ENCODE measurements around the gene GGT6. TPM values are rescaled to one million over a fixed set of nuclear protein-coding genes. Genes with fewer than 3 reads are reported as not detected.

GGT6 gene
- total RNA-seq, 1 experiment from 2014 or later: not detected

DNA sequence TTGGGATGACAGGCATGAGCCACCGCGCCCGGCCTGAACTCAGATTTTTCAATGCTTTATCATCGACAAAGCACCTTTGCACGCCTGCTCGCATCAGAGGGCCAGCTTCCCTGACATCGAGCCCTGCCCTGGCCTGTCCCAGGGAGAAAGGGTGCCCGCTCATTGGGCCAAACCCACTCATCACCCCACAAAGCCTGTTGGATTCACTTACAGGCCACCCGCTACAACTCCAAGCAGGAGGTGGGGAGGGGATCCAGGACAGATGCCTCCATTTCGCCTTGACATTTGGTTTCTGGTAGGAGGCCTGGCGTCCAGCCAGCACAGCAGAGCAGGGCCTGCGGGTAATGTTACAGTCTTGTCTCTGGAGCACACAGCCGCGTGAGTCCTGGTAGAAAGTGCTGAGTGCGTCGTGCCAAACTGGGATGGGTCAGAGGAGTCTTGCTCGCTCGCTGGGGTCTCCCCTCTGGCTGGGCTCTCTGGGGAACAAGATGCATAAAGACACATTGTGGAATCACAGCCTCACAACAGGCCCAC, 43.8 kb upstream of the GGT6 start:
- TF ChIP-seq, protein P1, sequence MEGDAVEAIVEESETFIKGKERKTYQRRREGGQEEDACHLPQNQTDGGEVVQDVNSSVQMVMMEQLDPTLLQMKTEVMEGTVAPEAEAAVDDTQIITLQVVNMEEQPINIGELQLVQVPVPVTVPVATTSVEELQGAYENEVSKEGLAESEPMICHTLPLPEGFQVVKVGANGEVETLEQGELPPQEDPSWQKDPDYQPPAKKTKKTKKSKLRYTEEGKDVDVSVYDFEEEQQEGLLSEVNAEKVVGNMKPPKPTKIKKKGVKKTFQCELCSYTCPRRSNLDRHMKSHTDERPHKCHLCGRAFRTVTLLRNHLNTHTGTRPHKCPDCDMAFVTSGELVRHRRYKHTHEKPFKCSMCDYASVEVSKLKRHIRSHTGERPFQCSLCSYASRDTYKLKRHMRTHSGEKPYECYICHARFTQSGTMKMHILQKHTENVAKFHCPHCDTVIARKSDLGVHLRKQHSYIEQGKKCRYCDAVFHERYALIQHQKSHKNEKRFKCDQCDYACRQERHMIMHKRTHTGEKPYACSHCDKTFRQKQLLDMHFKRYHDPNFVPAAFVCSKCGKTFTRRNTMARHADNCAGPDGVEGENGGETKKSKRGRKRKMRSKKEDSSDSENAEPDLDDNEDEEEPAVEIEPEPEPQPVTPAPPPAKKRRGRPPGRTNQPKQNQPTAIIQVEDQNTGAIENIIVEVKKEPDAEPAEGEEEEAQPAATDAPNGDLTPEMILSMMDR (conservative IDR thresholded peaks at IDR 0.05; ENCODE audit: low read depth, low read length): no peak
- no peak for TF ChIP-seq EZH2 (IDR thresholded peaks at IDR 0.05; ENCODE audit: borderline replicate concordance, low read depth, low read length, poor library complexity, severe bottlenecking)
- no TSS peak for BruUV-seq (replicated peaks)
- H3K9me3 ChIP-seq (ENCODE audit: low read depth, low read length, poor library complexity, severe bottlenecking): no peaks in the 10 kb centered on the region
- H3K27me3 ChIP-seq (replicated peaks; ENCODE audit: insufficient read depth, low read depth, low read length, poor library complexity): no peaks in the 10 kb centered on the region
- DNase-seq (ENCODE audit: low spot score): peak; percentile 79
- H3K36me3 ChIP-seq (ENCODE audit: insufficient read depth, low read length, poor library complexity, severe bottlenecking): no peaks in the 10 kb centered on the region
- intact Hi-C loops (cut with micrococcal nuclease; ENCODE audit: unreplicated experiment): no loop called here
- POLR2A ChIA-PET (ENCODE audit: low non-redundant PET): no interaction called here
- CTCF ChIA-PET: no interaction called here
- no peak overlapping the region for H3K4me3 ChIP-seq (ENCODE audit: low read depth, low read length, poor library complexity, severe bottlenecking)
- H3K27ac ChIP-seq (ENCODE audit: low read depth, low read length, poor library complexity, severe bottlenecking): no peak overlapping the region
- H3K4me1 ChIP-seq (ENCODE audit: insufficient read depth, low read length, poor library complexity, severe bottlenecking): peaks cover 17% of the 10 kb centered on the region

DNA sequence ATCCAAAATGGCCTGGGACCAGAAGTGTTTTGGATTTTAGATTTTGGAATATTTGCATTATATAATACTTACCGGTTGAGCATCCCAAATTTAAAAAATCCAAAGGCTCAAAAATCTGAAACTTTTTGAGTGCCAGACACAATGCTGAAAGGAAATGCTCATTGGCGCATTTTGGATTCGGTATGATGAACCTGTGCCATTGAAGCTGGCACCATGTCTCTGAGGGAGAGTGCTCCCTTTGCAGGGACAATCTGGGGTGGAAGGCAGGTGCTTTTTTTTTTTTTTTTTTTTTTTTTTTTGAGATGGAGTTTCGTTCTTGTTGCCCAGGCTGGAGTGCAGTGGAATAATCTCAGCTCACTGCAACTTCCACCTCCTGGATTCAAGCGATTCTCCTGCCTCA, 41.7 kb upstream of the GGT6 start:
- CTCF ChIA-PET: no interaction called here

DNA sequence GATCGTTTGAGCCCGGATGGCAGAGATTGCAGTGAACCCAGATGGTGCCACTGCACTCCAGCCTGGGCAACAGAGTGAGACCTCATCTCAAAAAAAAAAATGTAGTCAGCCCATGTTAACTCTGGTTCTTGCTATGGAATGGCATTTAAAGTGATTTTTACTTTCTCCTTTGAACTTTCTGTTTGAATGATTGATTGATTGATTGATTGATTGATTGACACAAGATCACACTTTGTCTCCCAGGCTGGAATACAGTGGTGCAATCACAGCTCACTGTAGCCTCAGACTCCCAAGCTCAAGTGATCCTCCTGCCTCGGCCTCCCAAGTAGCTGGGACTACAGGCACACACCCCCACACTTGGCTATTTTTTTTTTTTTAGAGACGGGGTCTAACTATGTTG, 40.9 kb upstream of the GGT6 start:
- no peak for DNase-seq (ENCODE audit: low spot score)
- Histone ChIP-seq H3K36me3 (ENCODE audit: insufficient read depth, low read length, poor library complexity, severe bottlenecking) (no peaks in the 10 kb centered on the region), H3K9me3 (ENCODE audit: low read depth, low read length, poor library complexity, severe bottlenecking) (no peaks in the 10 kb centered on the region), H3K27me3 (replicated peaks; ENCODE audit: insufficient read depth, low read depth, low read length, poor library complexity) (no peaks in the 10 kb centered on the region), H3K4me1 (ENCODE audit: insufficient read depth, low read length, poor library complexity, severe bottlenecking) (peaks cover 9% of the 10 kb centered on the region), H3K27ac (ENCODE audit: low read depth, low read length, poor library complexity, severe bottlenecking) (no peak overlapping the region), H3K4me3 (ENCODE audit: low read depth, low read length, poor library complexity, severe bottlenecking) (no peak overlapping the region)
- intact Hi-C loops (cut with micrococcal nuclease; ENCODE audit: unreplicated experiment): no loop called here
- POLR2A ChIA-PET (ENCODE audit: low non-redundant PET): no interaction called here
- BruUV-seq (replicated peaks): no TSS peak
- CTCF ChIA-PET: interaction anchor here (0.7 kb wide), 1 partner anchor 9 kb away, joined by 3 read pairs; no protein-coding TSS in a partner anchor
- TF ChIP-seq, protein P1 (conservative IDR thresholded peaks at IDR 0.05; ENCODE audit: low read depth, low read length): no peak
- TF ChIP-seq EZH2 (IDR thresholded peaks at IDR 0.05; ENCODE audit: borderline replicate concordance, low read depth, low read length, poor library complexity, severe bottlenecking): no peak

More for the DNA sequence above, 41.7 kb upstream of the GGT6 start:
- peaks cover 9% of the 10 kb centered on the region for H3K4me1 ChIP-seq (ENCODE audit: insufficient read depth, low read length, poor library complexity, severe bottlenecking)
- H3K27ac ChIP-seq (ENCODE audit: low read depth, low read length, poor library complexity, severe bottlenecking): no peak overlapping the region
- no peaks in the 10 kb centered on the region for H3K36me3 ChIP-seq (ENCODE audit: insufficient read depth, low read length, poor library complexity, severe bottlenecking)
- BruUV-seq (replicated peaks): no TSS peak
- no peaks in the 10 kb centered on the region for H3K9me3 ChIP-seq (ENCODE audit: low read depth, low read length, poor library complexity, severe bottlenecking)
- no peaks in the 10 kb centered on the region for H3K27me3 ChIP-seq (replicated peaks; ENCODE audit: insufficient read depth, low read depth, low read length, poor library complexity)
- TF ChIP-seq, protein P1 (conservative IDR thresholded peaks at IDR 0.05; ENCODE audit: low read depth, low read length): no peak
- TF ChIP-seq EZH2 (IDR thresholded peaks at IDR 0.05; ENCODE audit: borderline replicate concordance, low read depth, low read length, poor library complexity, severe bottlenecking): no peak
- intact Hi-C loops (cut with micrococcal nuclease; ENCODE audit: unreplicated experiment): no loop called here
- H3K4me3 ChIP-seq (ENCODE audit: low read depth, low read length, poor library complexity, severe bottlenecking): no peak overlapping the region
- POLR2A ChIA-PET (ENCODE audit: low non-redundant PET): no interaction called here
- no peak for DNase-seq (ENCODE audit: low spot score)

Data from A673 (cell line).